Left lung (tissue), 10 donors: ENCODE data around the gene NR1H3. TPM values are rescaled to one million over a fixed set of nuclear protein-coding genes. Genes with fewer than 3 reads are reported as not detected.
A peak's percentile ranks its signal among the peaks of the same experiment; 100 is the strongest.

Experiments used
- ATAC-seq: fragments of 200-7000 bp; cut with Tn5 transposase; one replicate; pipeline ENCODE4 v1.9.1; 2020; ENCODE audit warnings: moderate library complexity
- DNase-seq, 4 donors: peaks; one replicate each; pipeline ENCODE4 v3.0.0-alpha.2; 2013 to 2020
- H3K27ac ChIP-seq, 2 donors: fragments of 200-600 bp; sonication (generic) in 1 of 2; one replicate each; pipeline versions ENCODE4 v1.5.0 to v1.8.0; 2020 to 2021
- H3K27me3 ChIP-seq, 2 donors: fragments of 200-600 bp; sonication (generic) in 1 of 2; one replicate each; pipeline versions ENCODE4 v1.5.0 to v1.8.0; 2020 to 2021
- H3K36me3 ChIP-seq, 2 donors: fragments of 200-600 bp; sonication (generic) in 1 of 2; one replicate each; pipeline versions ENCODE4 v1.5.0 to v1.8.0; 2020 to 2021
- H3K4me1 ChIP-seq, 2 donors: fragments of 200-600 bp; one replicate each; pipeline ENCODE4 v1.8.0; 2021
- H3K4me3 ChIP-seq, 2 donors: fragments of 200-600 bp; sonication (generic) in 1 of 2; one replicate each; pipeline versions ENCODE4 v1.5.0 to v1.8.0; 2020 to 2021; ENCODE audit warnings: mild to moderate bottlenecking in 1 of 2
- H3K9me3 ChIP-seq, 2 donors: fragments of 200-600 bp; sonication (generic) in 1 of 2; one replicate each; pipeline versions ENCODE4 v1.5.0 to v1.8.0; 2020 to 2021
- intact Hi-C, 2 donors: fragments of 100-400 bp; cut with DNase I; formaldehyde crosslinking; loops; one replicate each; pipeline versions ENCODE4 v1.11.2 to v1.14.2; 2022
- polyA plus RNA-seq, 6 donors: library from polyadenylated mRNA; unstranded; fragments of 120-200 nt; gene quantifications; one replicate each; pipeline ENCODE4 v1.2.1, GENCODE V29; 2013; ENCODE audit not compliant: insufficient read length in 6 of 6
- total RNA-seq, 2 donors: library from RNA; stranded (reverse); fragmentation: NEBNext Ultra II Directional; extraction: Animal tissue kit (Norgen Biotek cat#: 25700); gene quantifications; one replicate each; pipeline ENCODE4 v1.2.1, GENCODE V29; 2021
- TF ChIP-seq, protein P1 (sequence below), 2 donors: fragments of 200-600 bp; sonication (generic) in 1 of 2; IDR thresholded peaks; one replicate each; pipeline versions ENCODE4 v1.5.0 to v1.8.0; 2021; ENCODE audit warnings: antibody characterized with exemption in 2 of 2
- donor health status: DM: no; HTN: yes; CAD: no.
- donor health status: DM: no; HTN: no; CAD: no.

Gene NR1H3
- total and polyA plus RNA-seq, 8 donors: 39.7 to 66.9 (median 52.0) TPM

DNA sequence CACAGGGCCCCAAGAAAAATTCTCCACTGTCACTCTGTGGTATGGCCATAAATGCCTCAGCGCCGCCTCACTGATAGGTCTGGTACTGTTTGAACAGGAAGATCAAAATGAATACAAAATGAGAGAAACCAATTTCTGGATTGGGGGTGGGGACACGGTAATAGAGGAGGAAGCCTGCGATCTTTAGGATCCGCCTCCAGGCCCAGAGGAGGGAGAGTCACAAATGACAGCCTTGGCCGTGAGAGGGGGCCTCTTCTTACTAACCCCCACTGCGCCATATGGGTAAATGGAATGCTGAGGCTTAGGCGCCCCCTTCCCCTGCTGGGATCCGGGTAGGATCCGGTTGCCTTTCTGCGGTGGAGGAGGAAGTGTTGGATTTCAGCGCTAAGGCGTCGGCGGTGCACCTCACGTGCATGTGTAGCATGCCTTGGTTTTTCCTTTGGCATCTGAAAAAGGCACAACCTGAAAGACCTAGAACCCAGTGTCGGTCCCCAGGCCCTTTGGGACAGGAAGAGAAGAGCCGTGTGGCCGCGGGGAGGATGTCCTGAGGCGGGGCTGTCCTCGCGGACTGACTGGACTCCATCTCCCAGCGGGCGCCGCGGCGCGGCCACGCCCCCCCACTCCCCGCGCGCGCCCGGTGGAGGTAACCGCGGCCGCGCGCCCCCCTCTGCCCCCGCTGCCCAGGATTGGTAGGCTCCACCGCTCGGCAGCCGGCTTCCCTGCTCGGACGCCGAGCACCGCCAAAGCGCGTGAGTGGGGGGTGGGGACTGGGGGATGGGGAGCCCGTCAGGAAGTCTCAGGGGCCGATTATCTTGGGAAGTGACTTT is 11.4 kb downstream of the NR1H3 start:
- no peaks in the 10 kb centered on the region for H3K27me3 ChIP-seq
- peaks cover 0 to 3% of the 10 kb centered on the region in 2 donors for H3K36me3 ChIP-seq
- TF ChIP-seq, protein P1, sequence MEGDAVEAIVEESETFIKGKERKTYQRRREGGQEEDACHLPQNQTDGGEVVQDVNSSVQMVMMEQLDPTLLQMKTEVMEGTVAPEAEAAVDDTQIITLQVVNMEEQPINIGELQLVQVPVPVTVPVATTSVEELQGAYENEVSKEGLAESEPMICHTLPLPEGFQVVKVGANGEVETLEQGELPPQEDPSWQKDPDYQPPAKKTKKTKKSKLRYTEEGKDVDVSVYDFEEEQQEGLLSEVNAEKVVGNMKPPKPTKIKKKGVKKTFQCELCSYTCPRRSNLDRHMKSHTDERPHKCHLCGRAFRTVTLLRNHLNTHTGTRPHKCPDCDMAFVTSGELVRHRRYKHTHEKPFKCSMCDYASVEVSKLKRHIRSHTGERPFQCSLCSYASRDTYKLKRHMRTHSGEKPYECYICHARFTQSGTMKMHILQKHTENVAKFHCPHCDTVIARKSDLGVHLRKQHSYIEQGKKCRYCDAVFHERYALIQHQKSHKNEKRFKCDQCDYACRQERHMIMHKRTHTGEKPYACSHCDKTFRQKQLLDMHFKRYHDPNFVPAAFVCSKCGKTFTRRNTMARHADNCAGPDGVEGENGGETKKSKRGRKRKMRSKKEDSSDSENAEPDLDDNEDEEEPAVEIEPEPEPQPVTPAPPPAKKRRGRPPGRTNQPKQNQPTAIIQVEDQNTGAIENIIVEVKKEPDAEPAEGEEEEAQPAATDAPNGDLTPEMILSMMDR (IDR thresholded peaks at IDR 0.05): no peak
- peak; percentile 85 to 96 (median 90) for DNase-seq
- intact Hi-C loops: no loop called here
- peak overlapping the region; percentile 87 to 96 for H3K27ac ChIP-seq
- peak; percentile 94 for ATAC-seq
- peak overlapping the region; percentile 68 to 76 for H3K4me3 ChIP-seq
- no peaks in the 10 kb centered on the region for H3K9me3 ChIP-seq
- H3K4me1 ChIP-seq: peaks cover 16 to 42% of the 10 kb centered on the region in 2 donors

DNA sequence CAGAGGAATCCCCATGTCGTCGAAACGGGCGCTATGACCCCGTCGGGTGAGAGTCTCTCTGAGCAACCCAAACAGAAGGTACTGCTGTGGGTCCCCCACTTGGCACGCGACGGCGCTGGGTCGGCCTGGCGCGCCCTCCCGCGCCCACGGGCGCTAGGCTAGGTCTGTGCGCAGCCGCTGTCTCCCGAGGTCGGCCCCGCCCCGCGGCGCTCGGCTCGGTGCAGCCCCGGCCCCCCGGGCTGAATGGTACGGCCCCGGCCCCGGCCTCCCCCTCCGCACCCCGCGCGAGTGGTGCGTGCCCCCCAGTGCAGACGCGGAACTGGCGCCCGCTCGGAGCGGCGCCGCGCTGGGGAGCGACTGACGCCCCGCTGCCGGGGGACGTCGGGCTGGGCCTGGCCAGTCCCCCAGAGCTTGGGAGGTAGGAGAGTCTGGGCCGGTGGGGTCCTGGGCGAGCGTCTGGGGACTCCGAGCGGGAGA is 12.1 kb downstream of the NR1H3 start, which contains the start of gene MADD:
MADD (plus strand) TSS at position 305 of the 477 bp plus-strand sequence.
- H3K4me1 ChIP-seq: peaks cover 16 to 42% of the 10 kb centered on the region in 2 donors
- peak; percentile 91 for ATAC-seq
- H3K27me3 ChIP-seq: no peaks in the 10 kb centered on the region
- intact Hi-C loops: no loop called here
- H3K4me3 ChIP-seq: peak within 1 kb of the TSS; percentile 68 to 76
- peak; percentile 80 to 97 (median 87) for DNase-seq
- peak within 1 kb of the TSS; percentile 87 to 96 for H3K27ac ChIP-seq
- TF ChIP-seq, protein P1 (IDR thresholded peaks at IDR 0.05): no peak
- H3K9me3 ChIP-seq: no peaks in the 10 kb centered on the region
- H3K36me3 ChIP-seq: peaks cover 2 to 9% of the 10 kb centered on the region in 2 donors

DNA sequence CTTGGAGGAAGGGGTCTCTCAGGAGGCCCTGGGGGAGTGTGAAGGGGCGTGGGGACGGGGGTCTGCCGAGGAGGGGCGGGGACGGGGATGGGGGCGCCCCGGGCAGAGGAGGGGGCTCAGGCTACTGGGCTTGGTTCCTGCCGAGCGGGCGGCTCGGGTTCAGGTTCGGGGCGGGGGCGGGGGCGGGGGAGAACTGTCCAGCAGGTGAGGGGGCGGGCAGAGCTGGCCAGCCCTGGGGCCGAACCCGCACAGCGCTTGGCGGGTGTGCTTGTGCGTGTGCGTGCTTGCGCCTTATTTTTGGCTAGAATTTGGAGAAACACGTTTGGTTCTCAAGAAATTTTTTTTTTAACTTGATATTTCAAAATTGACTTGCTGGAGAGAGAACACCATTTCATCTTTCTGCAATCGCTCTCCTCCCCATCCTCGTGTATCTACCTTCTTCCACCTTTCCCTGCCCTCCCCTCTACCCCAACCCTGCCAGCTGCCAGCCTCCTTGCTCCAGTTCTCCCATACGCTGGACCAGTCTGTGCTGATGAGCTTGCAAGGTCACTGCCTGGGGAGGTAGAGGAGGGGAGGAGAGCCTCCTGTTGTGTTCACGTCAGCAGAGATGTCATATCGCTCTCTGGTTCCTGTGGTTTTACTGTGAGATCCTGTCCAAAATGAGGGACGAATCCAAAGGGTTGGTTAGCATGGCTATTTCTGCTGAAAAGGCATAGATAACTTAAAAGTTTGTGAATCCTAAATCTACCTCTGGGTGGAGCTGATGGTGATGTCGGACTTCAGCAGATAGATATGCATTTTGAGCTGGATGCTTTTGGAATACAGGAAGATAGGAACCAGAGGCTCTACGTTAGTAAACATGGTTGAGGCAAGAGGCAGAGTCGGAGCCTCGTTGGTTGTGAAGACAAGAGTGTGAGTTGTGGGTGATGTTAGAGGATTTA is 12.8 kb downstream of the NR1H3 start:
- Histone ChIP-seq H3K9me3 (no peaks in the 10 kb centered on the region), H3K27ac (peak overlapping the region; percentile 87 to 96), H3K27me3 (no peaks in the 10 kb centered on the region), H3K36me3 (peaks cover 3 to 17% of the 10 kb centered on the region in 2 donors), H3K4me3 (peak overlapping the region; percentile 68 to 76), H3K4me1 (peaks cover 16 to 42% of the 10 kb centered on the region in 2 donors)
- ATAC-seq (no peak), DNase-seq (no peak)
- intact Hi-C loops: no loop called here
- TF ChIP-seq, protein P1 (IDR thresholded peaks at IDR 0.05): no peak

DNA sequence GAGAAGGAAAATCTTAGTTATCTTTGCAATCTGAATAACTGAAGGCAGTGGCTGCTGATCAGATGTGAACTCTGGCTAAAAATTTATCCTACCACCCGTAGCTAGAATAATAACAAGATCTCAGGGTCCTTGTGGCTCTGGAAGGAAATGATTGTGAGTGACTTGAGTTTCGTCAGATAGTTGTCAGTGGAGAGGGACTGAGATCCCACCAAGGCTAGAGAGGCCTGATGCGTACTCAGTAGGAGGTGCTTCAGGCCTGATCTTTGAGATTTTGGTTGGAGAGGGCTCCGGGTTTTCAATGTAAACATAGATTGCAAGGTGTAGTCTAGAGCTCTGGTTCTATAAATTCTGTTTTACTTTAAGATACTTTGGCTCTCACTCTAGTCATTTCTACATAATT is 13.5 kb downstream of the NR1H3 start:
- TF ChIP-seq, protein P1 (IDR thresholded peaks at IDR 0.05): no peak
- peak overlapping the region in 1 of 2 donors; percentile 19 for H3K27ac ChIP-seq
- no peaks in the 10 kb centered on the region for H3K9me3 ChIP-seq
- peaks cover 3 to 24% of the 10 kb centered on the region in 2 donors for H3K36me3 ChIP-seq
- peaks cover 16 to 42% of the 10 kb centered on the region in 2 donors for H3K4me1 ChIP-seq
- intact Hi-C loops: no loop called here
- peak overlapping the region in 1 of 2 donors; percentile 76 for H3K4me3 ChIP-seq
- ATAC-seq (no peak), DNase-seq (no peak)
- no peaks in the 10 kb centered on the region for H3K27me3 ChIP-seq
